GM21786 (cell line): ENCODE results near the gene PSME4.
A peak's percentile ranks its signal among the peaks of the same experiment; 100 is the strongest.
"Not testable (repeated sequence)": the region's sequence is repeated elsewhere in the genome, so short reads cannot be mapped to it uniquely, and the experiment has no call there.

Source experiments
- ATAC-seq: cut with Tn5 transposase; IDR thresholded peaks from one replicate; pipeline ENCODE4 v1.9.1; 2021; ENCODE audit not compliant: unreplicated experiment

PSME4 gene

DNA sequence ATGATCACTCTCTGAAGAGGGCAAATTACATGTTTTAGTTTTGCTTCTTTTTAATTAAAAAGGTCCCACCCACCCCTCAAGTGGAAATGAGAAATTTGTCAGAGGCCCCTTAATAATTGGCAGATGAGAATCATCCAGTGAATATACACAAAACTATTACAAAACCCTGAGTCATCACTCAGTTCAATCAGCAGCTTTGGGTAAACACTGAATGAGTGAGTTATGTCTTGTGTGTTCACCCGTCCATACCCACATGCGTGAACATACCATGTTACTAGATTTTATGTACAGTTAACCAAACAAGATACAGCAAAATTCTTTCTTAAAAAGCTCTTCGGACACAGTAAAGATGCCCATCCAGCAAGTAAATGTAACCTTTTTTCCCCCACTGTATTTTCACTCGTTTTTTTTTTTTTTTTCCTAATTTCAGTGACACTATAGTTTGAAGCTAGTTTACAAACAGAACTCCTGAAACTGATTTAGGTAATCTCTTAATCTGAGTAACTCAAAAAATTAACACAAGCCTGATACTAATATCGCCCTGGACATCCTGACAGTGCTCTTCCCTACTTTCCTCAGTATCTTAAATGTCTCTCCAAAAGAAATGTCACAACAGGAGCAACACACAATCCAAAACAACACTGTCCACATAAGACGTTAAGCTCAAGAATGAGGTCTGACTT lies 1.4 kb downstream of the PSME4 start:
- ATAC-seq, result peak; percentile 20

DNA sequence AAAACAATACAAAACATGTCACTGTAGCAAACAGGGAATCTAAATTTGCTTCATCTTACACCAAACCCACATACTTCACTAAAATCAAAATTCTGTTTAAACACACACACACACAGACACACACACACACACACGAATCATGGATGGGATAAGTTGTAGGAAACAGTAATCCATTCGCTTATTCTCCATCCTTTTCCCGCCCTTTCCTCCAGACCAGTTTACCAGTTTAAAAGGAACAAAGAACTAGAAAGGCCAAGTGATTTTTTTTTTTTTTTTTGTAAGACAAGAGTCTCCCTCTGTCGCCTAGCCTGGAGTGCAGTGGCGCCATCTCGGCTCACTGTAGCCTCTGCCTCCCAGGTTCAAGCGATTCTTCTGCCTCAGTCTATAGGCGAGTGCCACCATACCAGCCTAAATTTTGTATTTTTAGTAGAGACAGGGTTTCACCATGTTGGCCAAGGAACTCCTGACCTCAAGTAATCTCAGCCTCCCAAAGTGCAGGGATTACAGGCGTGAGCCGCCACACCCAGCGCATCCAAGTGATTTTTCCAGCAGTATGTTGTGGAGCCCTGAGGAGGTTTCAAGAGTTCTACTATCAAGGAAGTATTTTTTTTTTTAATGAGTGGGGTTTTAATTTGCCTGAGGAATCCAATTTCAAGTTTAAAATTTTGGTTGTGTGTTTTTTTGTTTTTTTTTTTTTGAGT lies 5.7 kb downstream of the PSME4 start:
- no peak for ATAC-seq

DNA sequence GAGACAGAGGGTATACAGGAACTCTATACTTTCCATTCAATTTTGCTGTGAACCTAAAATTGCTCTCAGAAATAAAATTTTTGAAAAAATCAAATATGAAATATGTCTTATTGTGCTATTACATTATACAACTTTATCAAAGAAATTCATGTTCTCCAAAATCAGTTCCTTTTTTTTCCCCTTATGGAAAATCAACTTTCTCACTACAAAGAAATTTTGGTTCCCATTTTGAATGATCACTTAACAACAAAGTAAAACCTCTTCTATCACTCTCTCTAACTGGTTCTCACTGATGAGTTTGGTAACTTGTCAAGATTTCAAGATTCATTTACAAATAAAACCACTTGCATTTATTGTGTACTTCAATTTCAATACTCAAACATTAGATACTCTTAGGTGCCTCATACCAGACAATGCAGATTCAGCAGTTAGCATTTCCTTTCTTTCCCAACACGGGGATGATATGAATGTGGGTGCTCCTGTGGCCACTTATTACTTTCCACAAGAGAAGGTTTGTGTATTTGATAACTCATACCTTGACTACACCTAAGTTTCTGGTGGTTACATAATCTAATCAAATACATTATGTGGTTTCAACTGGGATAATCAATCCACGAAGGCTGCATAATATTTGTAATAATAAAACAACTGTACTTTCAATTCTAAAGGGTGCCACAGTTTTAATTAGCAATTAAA lies 6.4 kb downstream of the PSME4 start:
- ATAC-seq, result no peak

DNA sequence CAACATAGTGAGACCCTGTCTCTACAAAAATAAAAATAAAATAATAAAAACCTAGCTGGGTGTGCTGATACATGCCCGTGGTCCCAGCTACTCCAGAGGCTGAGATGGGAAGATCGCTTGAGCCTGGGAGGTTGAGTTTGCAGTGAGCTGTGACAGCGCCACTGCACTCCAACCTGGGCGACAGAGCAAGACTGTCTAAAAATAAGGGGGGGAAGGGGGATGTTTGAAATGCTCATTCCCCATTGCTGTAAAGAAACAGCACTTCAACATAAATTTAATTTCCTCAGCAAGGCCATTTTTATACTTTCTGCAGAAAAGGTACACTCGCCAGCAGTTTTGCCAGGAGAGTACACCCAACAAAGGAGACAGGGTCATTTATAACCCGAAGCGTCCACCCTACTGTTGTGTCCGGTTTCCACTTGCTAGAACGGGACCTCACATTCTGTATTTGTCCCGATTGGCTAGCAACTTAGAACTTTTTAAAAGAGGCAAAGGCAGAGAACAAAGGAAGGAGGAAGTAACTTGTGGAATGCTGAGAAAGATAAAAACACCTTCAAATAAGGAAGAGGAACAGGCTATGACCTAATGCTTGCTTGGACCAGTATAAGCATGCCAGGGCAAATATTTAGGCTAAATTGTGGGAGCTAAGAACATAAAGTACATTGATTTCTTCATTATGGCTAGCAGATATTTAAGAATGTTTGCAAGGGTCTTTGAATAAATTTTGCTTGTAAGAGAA lies 9.1 kb downstream of the PSME4 start:
- ATAC-seq, result not testable (repeated sequence)

DNA sequence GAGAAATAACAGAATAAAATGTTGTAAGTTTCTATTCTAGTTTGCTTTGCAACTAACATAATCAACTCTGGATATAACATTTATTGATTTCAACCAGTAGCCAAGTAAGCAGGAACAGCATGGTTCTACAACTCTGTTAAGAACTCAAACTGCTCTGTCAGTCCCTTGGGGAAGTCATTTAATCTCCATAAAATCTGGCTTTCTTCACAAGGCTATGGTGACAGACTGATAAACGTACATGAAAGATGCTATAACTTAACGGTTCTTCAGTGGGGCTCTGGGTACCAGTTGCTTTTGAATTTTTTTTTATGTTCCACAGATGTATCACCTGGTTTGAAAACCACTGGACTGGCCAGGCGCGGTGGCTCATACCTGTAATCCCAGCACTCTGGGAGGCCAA lies 10.3 kb downstream of the PSME4 start:
- ATAC-seq, result no peak

DNA sequence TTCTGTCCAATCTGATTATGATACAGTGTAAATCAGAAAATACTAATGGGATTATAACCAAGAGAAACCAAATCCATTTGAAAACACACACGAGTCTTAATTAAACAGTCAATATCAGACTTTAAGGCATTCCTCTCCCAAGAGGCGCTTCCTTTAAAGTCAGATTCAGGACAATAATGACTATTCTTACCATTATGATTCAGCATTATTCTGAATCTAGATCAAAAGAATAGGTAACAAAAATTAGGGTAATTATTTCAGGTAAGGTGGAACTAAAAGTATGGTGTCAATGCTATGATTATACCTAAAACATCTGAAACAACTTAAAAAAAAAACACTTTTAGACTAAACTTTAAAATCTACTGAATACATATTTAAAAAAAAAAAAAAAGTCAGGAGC lies 12.3 kb downstream of the PSME4 start:
- no peak for ATAC-seq

DNA sequence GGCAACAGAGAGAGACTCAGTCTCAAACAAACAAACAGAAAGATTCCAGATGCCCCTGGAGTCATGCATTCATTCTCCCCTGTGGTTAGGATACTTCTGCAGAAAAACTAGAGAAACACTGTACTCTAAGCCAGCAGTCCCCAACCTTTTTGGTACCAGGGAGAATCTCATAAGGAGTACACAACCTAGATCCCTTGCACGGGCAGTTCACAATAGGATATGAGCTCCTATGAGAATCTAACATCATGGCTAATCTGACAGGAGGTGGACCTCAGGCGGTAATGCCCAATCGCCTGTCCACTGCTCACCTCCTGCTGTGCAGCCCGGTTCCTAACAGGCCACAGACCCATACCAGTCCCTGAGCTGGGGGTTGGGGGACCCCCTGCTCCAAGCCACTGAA lies 18.3 kb downstream of the PSME4 start:
- ATAC-seq, result no peak

DNA sequence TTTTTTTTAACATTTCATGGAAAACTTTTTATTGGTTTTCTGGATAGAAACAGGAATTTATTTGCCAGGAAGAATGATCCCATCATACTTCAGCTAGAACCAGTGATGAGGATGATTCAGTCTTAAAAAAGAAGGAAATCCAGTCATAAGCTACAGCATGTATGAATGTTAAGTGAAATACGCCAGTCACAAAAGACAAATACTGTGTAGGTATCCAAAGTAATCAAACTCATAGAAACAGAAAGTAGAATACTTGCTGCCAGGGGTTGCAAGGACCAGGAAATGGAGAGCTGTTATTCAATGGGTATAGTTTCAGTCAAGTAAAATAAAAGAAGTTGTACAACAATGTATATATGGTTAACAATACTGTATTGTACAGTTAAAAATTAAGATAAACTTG lies 21.3 kb downstream of the PSME4 start:
- ATAC-seq, result peak; percentile 62

DNA sequence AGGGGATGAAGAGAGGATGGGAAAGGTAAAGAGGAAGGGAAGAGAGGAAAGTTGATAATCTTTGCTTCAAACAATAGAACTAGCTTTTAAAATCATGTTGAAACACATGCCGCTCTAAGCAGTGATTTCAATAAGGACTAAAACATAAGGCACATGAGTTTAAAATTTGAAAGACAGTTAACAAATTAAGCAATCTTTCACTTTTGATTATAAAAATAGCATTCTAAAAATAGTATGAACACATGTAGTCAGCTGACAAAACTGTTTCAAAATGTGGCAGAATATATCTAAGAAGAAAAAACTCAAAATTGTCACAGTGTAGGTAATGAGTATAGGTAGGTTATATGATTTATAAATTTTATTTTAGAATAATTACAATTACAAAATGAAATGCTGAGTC lies 25.3 kb downstream of the PSME4 start:
- no peak for ATAC-seq

DNA sequence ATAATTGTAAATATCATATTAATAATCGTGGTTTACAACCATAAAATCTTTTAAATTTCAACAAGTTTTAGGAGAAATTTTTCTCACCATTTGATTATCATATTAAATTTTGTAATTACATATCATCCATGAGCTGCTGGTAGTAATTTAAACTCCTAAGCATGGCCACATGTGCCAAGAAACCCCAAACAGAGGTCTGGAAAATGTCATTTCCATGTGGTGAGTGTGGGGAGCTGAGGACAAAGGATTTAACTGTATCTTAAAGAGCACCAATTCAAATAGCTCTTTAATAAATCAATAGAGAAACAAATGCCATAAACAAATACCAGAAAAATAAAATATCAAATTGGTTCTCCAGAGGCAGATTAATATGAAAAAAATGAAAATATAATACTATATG lies 26.3 kb downstream of the PSME4 start:
- no peak for ATAC-seq

DNA sequence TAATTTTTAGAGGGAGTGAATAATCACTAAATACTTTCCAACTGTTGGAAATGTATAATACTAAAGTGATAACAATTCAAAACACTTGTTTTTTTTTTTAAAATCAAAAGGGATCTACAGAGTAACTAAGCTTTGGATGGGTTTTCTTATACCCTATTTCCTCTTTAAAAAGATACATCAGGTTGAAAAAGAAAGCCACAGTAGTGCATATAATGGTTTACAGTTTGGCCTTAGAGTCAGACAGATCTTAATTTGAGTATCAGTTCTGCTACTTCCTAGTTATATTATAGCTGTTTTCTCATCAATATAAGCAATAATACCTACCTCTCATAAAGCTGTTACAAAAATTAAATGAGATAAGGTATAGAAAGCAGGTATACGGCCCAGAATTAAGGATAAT lies 28.5 kb downstream of the PSME4 start:
- peak; percentile 30 for ATAC-seq

DNA sequence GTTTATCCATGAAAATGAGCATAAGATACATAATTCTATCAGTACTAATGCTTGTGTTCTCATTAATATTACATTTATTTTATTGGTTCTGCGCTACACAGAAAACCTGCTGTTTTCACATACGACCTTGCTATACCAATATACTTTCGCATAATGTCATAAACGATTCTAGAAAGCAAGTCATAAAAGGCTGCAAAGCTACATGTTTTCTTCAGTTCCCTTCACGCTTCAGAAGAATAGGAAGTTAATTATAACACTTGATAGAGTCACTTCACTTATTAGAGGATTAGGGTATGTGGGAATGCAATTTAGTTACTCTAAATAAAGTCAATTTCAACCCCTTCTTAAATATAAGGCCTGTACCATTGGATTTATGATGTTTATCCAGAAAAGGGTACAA lies 29.0 kb downstream of the PSME4 start:
- peak; percentile 67 for ATAC-seq

DNA sequence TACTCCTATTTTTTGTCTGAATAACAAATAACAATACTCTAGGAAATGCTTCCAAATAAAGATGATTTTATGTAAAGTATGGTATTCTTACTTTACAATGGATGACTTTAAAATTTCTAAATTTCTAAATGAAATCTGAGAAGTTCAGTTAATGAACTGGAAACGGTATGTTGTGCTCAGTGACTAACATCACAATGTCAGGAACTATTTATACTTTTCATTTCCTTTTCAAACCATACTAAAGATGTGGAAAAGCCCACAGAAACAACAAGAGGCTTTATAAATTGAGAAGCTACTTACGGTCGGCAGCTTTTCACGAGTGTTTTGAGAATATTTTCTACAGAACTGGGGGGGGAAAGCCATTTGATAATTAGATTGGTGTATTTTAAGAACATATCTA lies 31.1 kb downstream of the PSME4 start:
- no peak for ATAC-seq

DNA sequence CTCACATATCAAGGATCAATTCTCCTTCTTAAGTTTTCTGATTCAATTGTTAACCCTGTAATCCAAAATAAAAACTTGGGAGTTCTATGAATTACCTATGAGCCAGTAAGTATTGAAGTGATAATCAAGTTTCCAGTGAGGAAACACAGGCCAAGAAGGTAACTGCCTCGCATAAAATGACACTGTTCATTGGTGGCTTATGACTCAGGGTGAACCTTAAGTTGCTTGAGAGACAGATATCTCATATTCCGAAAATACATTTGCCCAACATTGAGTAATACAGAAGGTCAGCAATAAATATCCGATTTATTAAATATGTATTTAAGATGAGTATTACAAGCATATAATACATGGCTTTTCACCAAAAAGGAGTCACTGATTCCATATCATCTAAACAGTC lies 31.9 kb downstream of the PSME4 start:
- ATAC-seq, result no peak

DNA sequence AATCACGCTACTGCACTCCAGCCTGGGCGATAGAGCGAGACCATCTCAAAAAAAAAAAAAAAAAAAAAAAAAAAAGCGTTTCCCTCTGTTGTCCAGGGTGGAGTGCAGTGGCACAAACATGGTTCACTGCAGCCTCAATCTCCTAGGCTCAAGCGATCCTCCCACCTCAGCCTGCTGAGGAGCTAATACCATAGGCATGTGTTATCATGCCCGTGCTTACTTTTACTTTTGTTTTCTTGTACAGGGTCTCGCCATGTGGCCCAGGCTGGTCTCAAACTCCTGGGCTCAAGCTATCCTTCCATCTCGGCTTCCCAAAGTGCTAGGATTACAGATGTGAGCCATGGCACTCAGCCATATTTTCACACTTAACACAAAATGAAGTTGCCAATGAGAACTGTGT lies 37.5 kb downstream of the PSME4 start:
- no peak for ATAC-seq

DNA sequence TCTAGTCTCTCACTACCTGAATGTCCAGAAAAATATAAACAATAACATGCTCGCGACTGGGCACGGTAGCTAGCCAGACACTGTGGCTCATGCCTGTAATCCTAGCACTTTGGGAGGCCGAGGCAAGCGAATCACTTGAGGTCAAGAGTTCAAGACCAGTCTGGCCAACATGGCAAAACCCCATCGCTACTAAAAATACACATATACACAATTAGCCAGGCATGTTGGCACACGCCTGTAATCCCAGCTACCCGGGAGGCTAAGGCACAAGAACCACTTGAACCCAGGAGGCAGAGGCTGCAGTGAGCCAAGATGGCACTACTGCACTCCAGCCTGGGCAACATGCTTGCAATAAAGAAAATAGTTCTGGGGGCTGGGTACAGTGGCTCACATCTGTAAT lies 44.5 kb downstream of the PSME4 start:
- not testable (repeated sequence) for ATAC-seq

DNA sequence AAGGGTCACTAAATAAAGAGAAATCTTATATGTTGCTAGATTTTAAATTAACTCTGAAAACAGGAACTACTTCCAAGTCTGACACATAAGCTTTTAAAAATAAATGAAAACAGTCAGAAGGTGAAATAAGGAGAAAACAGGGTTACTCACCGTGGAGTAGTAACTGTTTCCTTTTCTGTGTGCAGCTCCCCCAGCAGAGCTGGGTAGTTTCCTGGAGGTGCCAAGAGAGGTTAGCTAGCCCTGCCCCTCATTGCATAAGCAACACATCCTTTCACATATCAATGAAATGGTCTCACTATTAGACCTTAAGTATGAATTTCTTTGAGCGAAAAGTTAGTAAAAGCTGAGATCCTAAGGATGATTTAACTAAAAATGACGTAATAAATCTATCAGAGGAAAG lies 57.1 kb downstream of the PSME4 start:
- ATAC-seq, result peak; percentile 91

DNA sequence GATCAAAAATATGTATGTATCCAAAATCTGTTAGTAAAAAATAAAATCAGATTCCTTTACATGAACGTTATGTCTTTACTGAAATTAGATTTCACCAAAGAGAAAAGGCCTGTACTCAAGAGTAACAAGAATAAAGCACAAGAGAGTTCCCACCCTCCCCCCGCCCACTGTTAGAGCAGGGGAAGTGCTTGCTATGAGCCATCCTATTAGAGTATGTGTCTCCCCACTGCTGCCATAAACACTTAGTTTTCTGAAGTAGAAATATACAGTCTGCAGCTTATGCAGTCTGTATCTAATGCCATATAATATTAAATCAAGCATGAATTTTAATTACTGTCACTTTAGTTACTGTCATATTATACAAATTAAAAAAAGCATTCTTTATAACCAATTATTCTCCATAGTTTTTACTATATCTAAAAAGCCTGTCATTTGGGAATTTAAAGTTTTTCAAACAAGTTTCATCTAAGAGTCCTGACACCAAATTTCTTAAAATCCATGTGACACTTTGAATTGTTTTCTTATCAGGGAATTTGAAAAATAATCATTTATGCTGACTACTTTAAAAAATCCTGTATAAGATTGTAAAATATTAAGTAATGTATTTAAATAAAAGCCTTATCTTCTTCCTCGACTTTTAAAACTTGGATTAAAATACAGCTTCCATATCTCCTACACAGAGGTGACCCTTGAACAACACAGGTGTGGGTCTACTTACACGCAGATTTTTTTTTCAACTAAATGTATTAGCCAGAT lies 59.2 kb downstream of the PSME4 start:
- no peak for ATAC-seq

DNA sequence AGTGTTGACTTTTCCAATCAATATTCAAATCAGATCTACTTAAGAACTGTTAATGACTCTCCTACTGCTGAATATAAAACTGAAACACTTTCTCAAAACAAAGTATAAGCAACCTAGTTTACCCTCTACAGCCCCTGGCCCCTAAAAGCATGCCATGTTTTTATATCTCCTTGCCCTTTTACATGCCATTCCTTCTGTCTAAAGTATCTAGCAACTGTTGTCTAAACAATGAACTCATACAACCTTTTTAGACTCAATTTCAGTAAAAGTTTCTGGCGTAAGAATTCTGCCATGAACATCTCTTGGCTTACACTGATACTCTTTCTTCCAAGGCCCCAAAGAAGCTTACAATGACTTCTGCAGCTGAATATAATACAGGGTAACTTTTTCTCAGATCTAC lies 63.2 kb downstream of the PSME4 start:
- no peak for ATAC-seq

DNA sequence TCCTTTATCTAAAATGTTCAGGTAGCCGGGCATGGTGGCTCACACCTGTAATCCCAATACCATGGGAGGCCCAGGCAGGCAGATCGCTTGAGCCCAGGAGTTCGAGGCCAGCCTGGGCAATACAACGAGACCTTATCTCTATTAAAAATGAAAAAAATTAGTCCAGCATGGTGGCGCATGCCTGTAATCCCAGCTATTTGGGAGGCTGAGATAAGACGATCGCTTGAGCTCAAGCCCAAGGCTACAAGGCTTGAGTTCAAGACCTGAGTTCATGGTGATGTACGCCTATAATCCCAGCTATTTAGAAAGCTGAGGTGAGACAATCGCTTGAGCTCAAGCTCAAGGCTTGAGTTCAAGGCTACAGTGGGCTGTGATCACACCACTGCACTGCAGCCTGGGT lies 65.4 kb downstream of the PSME4 start:
- no peak for ATAC-seq

DNA sequence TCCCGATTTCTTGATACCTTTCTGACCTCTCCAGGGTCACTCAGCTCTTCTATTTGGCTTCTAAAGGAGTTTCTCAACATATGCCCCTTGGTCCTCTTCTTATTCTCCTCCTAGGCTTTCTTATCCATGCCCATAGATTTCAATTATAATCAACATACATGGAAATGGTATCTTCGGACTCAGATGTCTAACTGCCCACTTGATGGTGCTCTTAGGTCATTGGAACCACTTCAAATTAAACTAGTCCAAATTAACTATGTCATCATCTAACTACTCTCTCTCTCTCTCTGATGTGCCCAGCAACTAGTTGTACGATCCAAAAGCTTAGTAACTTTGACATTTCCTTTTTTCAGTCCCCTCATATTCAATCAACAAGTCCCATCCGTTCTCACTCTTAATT lies 67.8 kb downstream of the PSME4 start:
- no peak for ATAC-seq
